Thoracic aorta (tissue), 2 donors: ENCODE data around the gene FHDC1. TPM values are rescaled to one million over a fixed set of nuclear protein-coding genes. Genes with fewer than 3 reads are reported as not detected.

Source experiments
- ATAC-seq: fragments of 150-250 bp; one replicate; pipeline ENCODE4 v1.8.0; 2017; ENCODE audit warnings: low read depth; ENCODE audit not compliant: insufficient number of reproducible peaks, low FRiP score
- DNase-seq: peaks from one replicate; pipeline ENCODE4 v3.0.0-alpha.2; 2020; ENCODE audit warnings: low spot score
- H3K27ac ChIP-seq, 2 donors: fragments of 200-600 bp; sonication (generic); 1 replicate in 1 of 2; 2 replicates in 1 of 2; pipeline ENCODE4 v1.5.1; 2016; ENCODE audit warnings: mild to moderate bottlenecking in 2 of 2, moderate library complexity in 2 of 2
- H3K27me3 ChIP-seq: fragments of 200-600 bp; sonication (generic); replicated peaks from 2 replicates; pipeline ENCODE4 v1.6.0; 2016; ENCODE audit warnings: mild to moderate bottlenecking; ENCODE audit not compliant: insufficient read depth
- H3K36me3 ChIP-seq: fragments of 200-600 bp; sonication (generic); one replicate; pipeline ENCODE4 v1.5.1; 2016
- H3K4me1 ChIP-seq, 2 donors: fragments of 200-600 bp; sonication (generic); 1 replicate in 1 of 2; 2 replicates in 1 of 2; pipeline versions ENCODE4 v1.5.1 to v1.6.0; 2016; ENCODE audit warnings: low read depth in 2 of 2, mild to moderate bottlenecking in 1 of 2; ENCODE audit not compliant: control insufficient read depth in 1 of 2
- H3K4me3 ChIP-seq: fragments of 200-600 bp; sonication (generic); 2 replicates; pipeline ENCODE4 v1.5.1; 2016; ENCODE audit warnings: mild to moderate bottlenecking
- H3K9me3 ChIP-seq: fragments of 200-600 bp; sonication (generic); 2 replicates; pipeline ENCODE4 v1.5.1; 2016
- total RNA-seq, 2 donors: library from RNA; depleted of rRNA; stranded (reverse); fragments of >200 nt; gene quantifications; one replicate each; pipeline versions ENCODE4 v1.1.0 to v1.2.3, GENCODE V29; 2016
- TF ChIP-seq, protein P1 (sequence below): fragments of 200-600 bp; sonication (generic); IDR thresholded peaks from one replicate; pipeline ENCODE4 v1.5.1; 2019; ENCODE audit warnings: antibody characterized with exemption

FHDC1 gene
- total RNA-seq, 2 donors from 2014 or later = 0.27 to 0.35 TPM

DNA sequence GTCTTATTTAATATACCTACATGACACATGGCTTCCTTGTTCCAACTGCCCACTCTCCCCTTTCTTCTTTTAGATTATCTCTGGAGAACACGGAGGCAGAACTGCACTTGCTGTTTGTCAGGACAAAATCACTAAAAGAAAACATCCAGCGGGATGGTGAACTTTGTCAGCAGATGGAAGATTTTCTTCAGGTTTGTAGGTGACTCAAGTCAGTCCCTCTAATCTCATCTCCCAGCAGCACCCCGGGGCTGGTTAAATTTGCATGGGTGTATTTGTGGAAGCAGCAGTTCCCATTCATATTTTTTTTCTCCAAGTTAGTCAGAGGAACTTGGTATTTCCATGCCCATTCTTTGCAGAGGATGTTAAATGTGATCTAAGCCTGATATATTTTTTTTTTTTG lies 31.8 kb downstream of the FHDC1 start:
- Histone ChIP-seq H3K27ac (no peak overlapping the region), H3K4me1 (no peaks in the 10 kb centered on the region), H3K36me3 (no peaks in the 10 kb centered on the region), H3K27me3 (no peaks in the 10 kb centered on the region), H3K4me3 (no peak overlapping the region), H3K9me3 (no peaks in the 10 kb centered on the region)
- TF ChIP-seq, protein P1, sequence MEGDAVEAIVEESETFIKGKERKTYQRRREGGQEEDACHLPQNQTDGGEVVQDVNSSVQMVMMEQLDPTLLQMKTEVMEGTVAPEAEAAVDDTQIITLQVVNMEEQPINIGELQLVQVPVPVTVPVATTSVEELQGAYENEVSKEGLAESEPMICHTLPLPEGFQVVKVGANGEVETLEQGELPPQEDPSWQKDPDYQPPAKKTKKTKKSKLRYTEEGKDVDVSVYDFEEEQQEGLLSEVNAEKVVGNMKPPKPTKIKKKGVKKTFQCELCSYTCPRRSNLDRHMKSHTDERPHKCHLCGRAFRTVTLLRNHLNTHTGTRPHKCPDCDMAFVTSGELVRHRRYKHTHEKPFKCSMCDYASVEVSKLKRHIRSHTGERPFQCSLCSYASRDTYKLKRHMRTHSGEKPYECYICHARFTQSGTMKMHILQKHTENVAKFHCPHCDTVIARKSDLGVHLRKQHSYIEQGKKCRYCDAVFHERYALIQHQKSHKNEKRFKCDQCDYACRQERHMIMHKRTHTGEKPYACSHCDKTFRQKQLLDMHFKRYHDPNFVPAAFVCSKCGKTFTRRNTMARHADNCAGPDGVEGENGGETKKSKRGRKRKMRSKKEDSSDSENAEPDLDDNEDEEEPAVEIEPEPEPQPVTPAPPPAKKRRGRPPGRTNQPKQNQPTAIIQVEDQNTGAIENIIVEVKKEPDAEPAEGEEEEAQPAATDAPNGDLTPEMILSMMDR = no peak
- DNase-seq (no peak), ATAC-seq (no peak)

DNA sequence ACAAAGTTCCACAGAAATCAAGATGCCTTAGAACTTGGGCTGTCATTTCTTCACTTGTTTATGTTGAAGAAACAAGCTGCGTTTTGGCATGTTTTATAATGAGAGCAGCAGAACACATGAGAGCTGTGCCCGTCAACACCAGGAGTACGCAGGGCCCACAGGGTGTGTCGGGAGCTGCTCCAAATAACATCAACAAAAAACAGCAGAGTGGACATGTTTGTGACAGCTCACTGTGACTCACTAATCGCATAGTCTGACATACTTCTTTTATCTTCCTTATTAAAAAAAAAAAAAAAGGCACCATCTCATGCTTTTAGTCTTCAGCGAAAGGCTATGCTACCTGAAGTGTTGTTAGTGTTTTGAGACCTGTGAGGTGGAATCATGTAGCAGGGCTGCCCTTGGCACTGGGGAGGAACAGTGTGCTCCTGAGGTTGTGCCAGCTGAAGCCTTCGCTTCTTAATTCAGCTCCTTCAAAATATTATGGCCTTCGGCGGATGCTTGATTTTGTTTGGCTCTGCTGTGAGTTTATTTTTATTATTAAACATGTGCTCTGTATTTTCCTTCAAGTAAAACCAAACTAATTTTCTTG lies 32.8 kb downstream of the FHDC1 start:
- Histone ChIP-seq H3K36me3 (no peaks in the 10 kb centered on the region), H3K9me3 (no peaks in the 10 kb centered on the region), H3K4me3 (no peak overlapping the region), H3K27me3 (no peaks in the 10 kb centered on the region), H3K27ac (no peak overlapping the region), H3K4me1 (no peaks in the 10 kb centered on the region)
- DNase-seq (no peak), ATAC-seq (no peak)
- TF ChIP-seq, protein P1 = no peak

- TF ChIP-seq, protein P1 = no peak
- DNase-seq (no peak), ATAC-seq (no peak)
- no peak overlapping the region for H3K4me3 ChIP-seq
- no peaks in the 10 kb centered on the region for H3K27me3 ChIP-seq
- H3K27ac ChIP-seq = no peak overlapping the region
- H3K9me3 ChIP-seq = no peaks in the 10 kb centered on the region
- H3K4me1 ChIP-seq = no peaks in the 10 kb centered on the region
- H3K36me3 ChIP-seq = no peaks in the 10 kb centered on the region
These were observed 34.1 kb downstream of the FHDC1 start for GRCh38 chr4:152970102-152970820.

DNA sequence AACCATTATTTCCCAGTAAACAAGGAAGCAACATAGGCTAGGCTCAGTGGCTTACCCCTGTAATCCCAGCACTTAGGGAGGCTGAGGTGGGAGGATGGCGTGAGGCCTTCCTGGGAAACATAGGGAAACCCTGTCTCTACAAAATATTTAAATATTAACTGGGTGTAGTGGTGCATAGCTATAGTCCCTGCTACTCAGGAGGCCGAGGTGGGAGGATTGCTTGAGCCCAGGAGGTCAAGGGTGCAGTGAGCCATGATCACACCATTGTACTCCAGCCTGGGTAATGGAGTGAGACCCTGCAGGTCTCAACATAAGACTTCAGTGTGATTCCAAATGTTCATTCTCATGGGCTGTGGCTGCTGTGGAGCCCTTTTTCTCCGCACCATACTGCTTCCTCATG lies 34.9 kb downstream of the FHDC1 start:
- no peak overlapping the region for H3K27ac ChIP-seq
- TF ChIP-seq, protein P1 = no peak
- H3K36me3 ChIP-seq = no peaks in the 10 kb centered on the region
- DNase-seq (no peak), ATAC-seq (no peak)
- no peaks in the 10 kb centered on the region for H3K9me3 ChIP-seq
- H3K27me3 ChIP-seq = no peaks in the 10 kb centered on the region
- no peaks in the 10 kb centered on the region for H3K4me1 ChIP-seq
- no peak overlapping the region for H3K4me3 ChIP-seq

DNA sequence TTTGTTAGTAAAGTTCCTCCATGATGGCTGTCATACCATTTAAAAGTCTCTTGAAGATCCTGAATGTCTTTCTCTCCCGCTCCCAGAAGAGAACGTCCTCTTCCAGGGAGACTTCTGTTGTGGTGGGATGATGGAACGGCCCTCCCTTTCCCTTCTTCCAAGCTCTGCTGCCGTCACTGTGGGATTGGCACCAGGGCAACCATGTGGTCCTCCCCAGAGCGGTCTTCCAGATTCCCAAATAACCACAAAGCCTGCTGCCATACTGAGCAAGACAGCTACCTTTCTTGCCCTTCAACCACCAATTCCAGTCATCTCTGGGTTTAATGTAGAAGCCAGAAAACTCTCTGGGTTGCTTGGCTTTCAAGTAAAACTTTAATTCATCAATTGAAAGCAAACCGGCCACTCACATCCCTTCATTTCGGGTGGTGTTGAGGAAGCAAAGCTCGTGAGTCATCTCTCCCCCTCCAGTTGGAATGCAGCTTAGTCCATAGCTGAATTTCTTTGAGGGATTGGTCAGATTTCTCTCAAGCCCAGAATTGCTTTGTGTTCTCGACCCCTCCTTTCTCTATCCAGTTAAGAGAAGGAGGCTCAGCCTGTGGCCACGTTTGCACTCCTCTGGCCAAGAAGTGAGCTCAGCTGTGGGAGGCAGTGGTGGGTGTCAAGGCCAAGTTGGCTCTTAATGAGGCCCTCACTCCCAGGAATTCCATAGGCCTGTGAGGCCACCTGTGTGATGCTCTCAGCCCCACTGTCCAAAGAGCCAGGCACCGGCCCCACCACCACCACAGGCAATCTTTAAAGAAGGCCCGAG lies 36.9 kb downstream of the FHDC1 start:
- H3K27ac ChIP-seq = no peak overlapping the region
- H3K36me3 ChIP-seq = no peaks in the 10 kb centered on the region
- no peaks in the 10 kb centered on the region for H3K9me3 ChIP-seq
- no peaks in the 10 kb centered on the region for H3K4me1 ChIP-seq
- DNase-seq = no peak
- no peak for ATAC-seq
- TF ChIP-seq, protein P1 = no peak
- no peak overlapping the region for H3K4me3 ChIP-seq
- H3K27me3 ChIP-seq = no peaks in the 10 kb centered on the region
